Endothelial cell of umbilical vein (primary cell): Measurements from ENCODE around the gene MINDY3.

Experiments used
- EZH2 ChIP-seq: IDR thresholded peaks from 2 replicates; pipeline ENCODE4 v1.6.1; 2012; ENCODE audit warnings: borderline replicate concordance, low read depth, mild to moderate bottlenecking, moderate library complexity, low read length, inconsistent platforms; ENCODE audit not compliant: severe bottlenecking
- JUN ChIP-seq: IDR thresholded peaks from 2 replicates; pipeline ENCODE4 v1.6.1; 2011; ENCODE audit warnings: borderline replicate concordance, low read depth; ENCODE audit not compliant: insufficient read length, insufficient read depth
- POLR2A ChIP-seq: IDR thresholded peaks from 2 replicates; pipeline ENCODE4 v1.6.1; 2012; ENCODE audit warnings: low read depth, mild to moderate bottlenecking, control low read depth, low read length
- POLR2AphosphoS5 ChIP-seq: IDR thresholded peaks from 2 replicates; pipeline ENCODE4 v1.6.1; 2012; ENCODE audit warnings: low read depth, mild to moderate bottlenecking, control low read depth, low read length, moderate library complexity; ENCODE audit not compliant: insufficient read depth
- TF ChIP-seq, protein P1 (sequence below), 2 donors: IDR thresholded peaks; 1 replicate in 1 of 2; 2 replicates in 1 of 2; pipeline ENCODE4 v1.5.1; 2011; ENCODE audit warnings: low read length in 2 of 2, mild to moderate bottlenecking in 2 of 2, moderate library complexity in 2 of 2, control low read depth in 1 of 2, inconsistent platforms in 1 of 2, low read depth in 1 of 2; ENCODE audit not compliant: insufficient read depth in 1 of 2; ENCODE audit errors: extremely low read depth in 1 of 2
- TF ChIP-seq, protein P2 (sequence below): IDR thresholded peaks from 2 replicates; pipeline ENCODE4 v1.6.1; 2011; ENCODE audit not compliant: insufficient read depth, insufficient read length

DNA sequence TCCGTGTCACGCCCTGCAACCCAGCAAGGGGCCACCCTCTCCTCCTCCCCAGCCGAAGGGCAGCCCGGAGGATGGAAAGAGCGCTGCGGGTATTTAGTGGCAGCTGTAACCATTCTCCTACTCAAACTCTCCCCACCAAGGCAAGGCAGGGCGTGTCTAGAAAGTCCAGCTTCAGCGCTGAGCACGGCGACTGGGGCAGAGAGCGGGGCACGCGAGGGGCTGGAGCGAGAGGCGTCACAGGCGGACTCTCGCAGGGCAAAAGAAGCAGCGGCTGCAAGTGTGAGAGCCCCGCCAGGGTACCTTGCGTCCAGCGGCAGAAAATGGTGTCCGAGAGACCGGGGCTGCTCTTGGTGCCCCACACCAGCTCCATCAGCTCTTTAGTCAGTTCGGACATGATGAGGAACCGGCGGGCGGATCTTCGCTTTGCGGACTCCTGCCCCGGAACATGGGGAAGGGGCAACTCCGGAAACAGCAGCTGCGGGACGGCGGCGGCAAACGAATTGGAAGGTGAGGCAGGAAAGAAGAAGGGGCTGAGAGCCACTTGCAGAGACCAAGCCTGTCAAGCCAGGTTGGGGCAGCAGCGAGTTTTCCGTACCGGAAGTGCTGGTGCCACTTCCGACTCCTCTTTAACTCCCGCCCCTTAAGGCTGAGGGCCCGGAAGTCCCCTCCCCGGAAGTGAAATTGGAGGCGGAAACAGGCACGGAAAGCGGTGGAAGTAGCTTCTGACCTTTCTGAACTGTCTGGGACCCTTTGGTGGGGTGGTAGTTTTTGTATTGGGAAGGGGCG is at the start of gene MINDY3:
- TF ChIP-seq, protein P1, sequence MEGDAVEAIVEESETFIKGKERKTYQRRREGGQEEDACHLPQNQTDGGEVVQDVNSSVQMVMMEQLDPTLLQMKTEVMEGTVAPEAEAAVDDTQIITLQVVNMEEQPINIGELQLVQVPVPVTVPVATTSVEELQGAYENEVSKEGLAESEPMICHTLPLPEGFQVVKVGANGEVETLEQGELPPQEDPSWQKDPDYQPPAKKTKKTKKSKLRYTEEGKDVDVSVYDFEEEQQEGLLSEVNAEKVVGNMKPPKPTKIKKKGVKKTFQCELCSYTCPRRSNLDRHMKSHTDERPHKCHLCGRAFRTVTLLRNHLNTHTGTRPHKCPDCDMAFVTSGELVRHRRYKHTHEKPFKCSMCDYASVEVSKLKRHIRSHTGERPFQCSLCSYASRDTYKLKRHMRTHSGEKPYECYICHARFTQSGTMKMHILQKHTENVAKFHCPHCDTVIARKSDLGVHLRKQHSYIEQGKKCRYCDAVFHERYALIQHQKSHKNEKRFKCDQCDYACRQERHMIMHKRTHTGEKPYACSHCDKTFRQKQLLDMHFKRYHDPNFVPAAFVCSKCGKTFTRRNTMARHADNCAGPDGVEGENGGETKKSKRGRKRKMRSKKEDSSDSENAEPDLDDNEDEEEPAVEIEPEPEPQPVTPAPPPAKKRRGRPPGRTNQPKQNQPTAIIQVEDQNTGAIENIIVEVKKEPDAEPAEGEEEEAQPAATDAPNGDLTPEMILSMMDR (IDR thresholded peaks at IDR 0.05; ENCODE audit: extremely low read depth in 1 of 2, insufficient read depth in 1 of 2, low read depth in 1 of 2, low read length in 2 of 2) = no peak
- TF ChIP-seq POLR2A (peak; percentile 63), JUN (no peak), EZH2 (no peak), POLR2AphosphoS5 (peak; percentile 76)
- TF ChIP-seq, protein P2, sequence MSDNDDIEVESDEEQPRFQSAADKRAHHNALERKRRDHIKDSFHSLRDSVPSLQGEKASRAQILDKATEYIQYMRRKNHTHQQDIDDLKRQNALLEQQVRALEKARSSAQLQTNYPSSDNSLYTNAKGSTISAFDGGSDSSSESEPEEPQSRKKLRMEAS = no peak
